ENCODE data around the gene METTL26. TPM values are rescaled to one million over a fixed set of nuclear protein-coding genes. Genes with fewer than 3 reads are reported as not detected.
A peak's percentile ranks its signal among the peaks of the same experiment; 100 is the strongest.

METTL26 gene
- total RNA-seq, 1 experiment from 2014 or later = 115 TPM

DNA sequence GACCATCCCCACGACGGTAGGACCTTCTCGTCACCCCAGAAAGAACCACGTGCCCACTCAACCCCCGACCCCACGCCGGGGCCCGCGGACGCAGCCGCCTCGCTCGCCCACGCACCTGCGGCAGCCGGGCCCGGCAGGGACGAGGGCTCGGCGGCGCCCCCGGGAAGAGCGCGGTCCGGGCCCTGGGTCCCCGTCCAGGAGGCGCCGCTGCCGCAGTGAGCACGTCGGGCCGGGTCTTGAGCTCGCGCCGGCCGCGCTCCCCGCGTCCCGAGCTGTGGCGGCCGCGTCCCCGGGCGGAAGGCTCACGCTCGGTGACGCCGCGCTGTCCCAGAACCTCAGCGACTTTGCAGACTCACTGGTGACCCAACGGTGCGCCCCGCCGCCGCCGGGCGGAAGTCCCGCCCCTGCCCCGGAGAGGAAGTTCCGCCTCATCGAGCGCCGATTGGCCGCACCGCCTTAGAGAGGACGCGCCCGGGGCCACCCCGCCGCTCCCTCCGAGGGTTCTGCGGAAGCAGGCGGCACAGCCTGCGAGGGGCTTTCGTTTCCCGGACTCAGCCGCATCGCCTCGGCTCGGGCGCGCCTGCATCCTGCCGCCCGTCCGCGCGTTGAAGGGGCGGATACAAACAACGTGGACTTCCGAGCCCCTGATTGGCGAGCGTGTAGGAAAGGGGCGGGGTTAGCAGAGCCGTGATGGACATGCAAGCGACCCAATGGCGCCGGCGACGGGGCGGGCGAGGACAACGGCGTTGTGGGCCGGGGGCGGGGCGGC, 47.0 kb downstream of the METTL26 start (continued):
- TF ChIP-seq HMGXB4 (CRISPR knock-in tag; IDR thresholded peaks at IDR 0.05) (peak; percentile 78; the same call in 1 of the 2 replicates), IRF2 (CRISPR knock-in tag; IDR thresholded peaks at IDR 0.05; ENCODE audit: borderline replicate concordance, low read depth) (no peak), EMX1 (CRISPR knock-in tag; IDR thresholded peaks at IDR 0.05) (no peak), ZNF281 (CRISPR knock-in tag; IDR thresholded peaks at IDR 0.05) (no peak), FOXK1 (CRISPR knock-in tag; IDR thresholded peaks at IDR 0.05) (peak; percentile 80; the same call in 1 of the 2 replicates), KAT7 (CRISPR knock-in tag; IDR thresholded peaks at IDR 0.05; ENCODE audit: borderline replicate concordance) (no peak), ZNF219 (CRISPR knock-in tag; IDR thresholded peaks at IDR 0.05; ENCODE audit: borderline replicate concordance) (no peak), PRRX2 (CRISPR knock-in tag; IDR thresholded peaks at IDR 0.05) (no peak), ZNF138 (CRISPR knock-in tag; conservative IDR thresholded peaks at IDR 0.05) (no peak), ATF1 (CRISPR knock-in tag; IDR thresholded peaks at IDR 0.05) (no peak), ZNF512 (CRISPR knock-in tag; IDR thresholded peaks at IDR 0.05; ENCODE audit: borderline replicate concordance) (no peak), NR2C2 (CRISPR knock-in tag; IDR thresholded peaks at IDR 0.05) (no peak), SMAD4 (CRISPR knock-in tag; IDR thresholded peaks at IDR 0.05) (no peak), TEAD1 (CRISPR knock-in tag; IDR thresholded peaks at IDR 0.05) (no peak), ELF4 (CRISPR knock-in tag; IDR thresholded peaks at IDR 0.05; ENCODE audit: low read depth) (no peak), ZBTB21 (CRISPR knock-in tag; IDR thresholded peaks at IDR 0.05; ENCODE audit: borderline replicate concordance) (no peak), NR1H2 (CRISPR knock-in tag; IDR thresholded peaks at IDR 0.05) (no peak), ZNF317 (CRISPR knock-in tag; IDR thresholded peaks at IDR 0.05; ENCODE audit: borderline replicate concordance, low read depth) (no peak), TEAD4 (CRISPR knock-in tag; IDR thresholded peaks at IDR 0.05) (no peak; the same call in 1 of the 2 replicates)
- TF ChIP-seq, protein P1, sequence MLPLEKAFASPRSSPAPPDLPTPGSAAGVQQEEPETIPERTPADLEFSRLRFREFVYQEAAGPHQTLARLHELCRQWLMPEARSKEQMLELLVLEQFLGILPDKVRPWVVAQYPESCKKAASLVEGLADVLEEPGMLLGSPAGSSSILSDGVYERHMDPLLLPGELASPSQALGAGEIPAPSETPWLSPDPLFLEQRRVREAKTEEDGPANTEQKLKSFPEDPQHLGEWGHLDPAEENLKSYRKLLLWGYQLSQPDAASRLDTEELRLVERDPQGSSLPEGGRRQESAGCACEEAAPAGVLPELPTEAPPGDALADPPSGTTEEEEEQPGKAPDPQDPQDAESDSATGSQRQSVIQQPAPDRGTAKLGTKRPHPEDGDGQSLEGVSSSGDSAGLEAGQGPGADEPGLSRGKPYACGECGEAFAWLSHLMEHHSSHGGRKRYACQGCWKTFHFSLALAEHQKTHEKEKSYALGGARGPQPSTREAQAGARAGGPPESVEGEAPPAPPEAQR (CRISPR knock-in tag; IDR thresholded peaks at IDR 0.05) = no peak
- TF ChIP-seq, protein P2, sequence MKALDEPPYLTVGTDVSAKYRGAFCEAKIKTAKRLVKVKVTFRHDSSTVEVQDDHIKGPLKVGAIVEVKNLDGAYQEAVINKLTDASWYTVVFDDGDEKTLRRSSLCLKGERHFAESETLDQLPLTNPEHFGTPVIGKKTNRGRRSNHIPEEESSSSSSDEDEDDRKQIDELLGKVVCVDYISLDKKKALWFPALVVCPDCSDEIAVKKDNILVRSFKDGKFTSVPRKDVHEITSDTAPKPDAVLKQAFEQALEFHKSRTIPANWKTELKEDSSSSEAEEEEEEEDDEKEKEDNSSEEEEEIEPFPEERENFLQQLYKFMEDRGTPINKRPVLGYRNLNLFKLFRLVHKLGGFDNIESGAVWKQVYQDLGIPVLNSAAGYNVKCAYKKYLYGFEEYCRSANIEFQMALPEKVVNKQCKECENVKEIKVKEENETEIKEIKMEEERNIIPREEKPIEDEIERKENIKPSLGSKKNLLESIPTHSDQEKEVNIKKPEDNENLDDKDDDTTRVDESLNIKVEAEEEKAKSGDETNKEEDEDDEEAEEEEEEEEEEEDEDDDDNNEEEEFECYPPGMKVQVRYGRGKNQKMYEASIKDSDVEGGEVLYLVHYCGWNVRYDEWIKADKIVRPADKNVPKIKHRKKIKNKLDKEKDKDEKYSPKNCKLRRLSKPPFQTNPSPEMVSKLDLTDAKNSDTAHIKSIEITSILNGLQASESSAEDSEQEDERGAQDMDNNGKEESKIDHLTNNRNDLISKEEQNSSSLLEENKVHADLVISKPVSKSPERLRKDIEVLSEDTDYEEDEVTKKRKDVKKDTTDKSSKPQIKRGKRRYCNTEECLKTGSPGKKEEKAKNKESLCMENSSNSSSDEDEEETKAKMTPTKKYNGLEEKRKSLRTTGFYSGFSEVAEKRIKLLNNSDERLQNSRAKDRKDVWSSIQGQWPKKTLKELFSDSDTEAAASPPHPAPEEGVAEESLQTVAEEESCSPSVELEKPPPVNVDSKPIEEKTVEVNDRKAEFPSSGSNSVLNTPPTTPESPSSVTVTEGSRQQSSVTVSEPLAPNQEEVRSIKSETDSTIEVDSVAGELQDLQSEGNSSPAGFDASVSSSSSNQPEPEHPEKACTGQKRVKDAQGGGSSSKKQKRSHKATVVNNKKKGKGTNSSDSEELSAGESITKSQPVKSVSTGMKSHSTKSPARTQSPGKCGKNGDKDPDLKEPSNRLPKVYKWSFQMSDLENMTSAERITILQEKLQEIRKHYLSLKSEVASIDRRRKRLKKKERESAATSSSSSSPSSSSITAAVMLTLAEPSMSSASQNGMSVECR (CRISPR knock-in tag; IDR thresholded peaks at IDR 0.05; ENCODE audit: borderline replicate concordance) = peak; percentile 73; the same call in 1 of the 2 replicates
- TF ChIP-seq, protein P3, sequence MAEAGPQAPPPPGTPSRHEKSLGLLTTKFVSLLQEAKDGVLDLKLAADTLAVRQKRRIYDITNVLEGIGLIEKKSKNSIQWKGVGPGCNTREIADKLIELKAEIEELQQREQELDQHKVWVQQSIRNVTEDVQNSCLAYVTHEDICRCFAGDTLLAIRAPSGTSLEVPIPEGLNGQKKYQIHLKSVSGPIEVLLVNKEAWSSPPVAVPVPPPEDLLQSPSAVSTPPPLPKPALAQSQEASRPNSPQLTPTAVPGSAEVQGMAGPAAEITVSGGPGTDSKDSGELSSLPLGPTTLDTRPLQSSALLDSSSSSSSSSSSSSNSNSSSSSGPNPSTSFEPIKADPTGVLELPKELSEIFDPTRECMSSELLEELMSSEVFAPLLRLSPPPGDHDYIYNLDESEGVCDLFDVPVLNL (CRISPR knock-in tag; IDR thresholded peaks at IDR 0.05; ENCODE audit: borderline replicate concordance, low read depth) = no peak
- TF ChIP-seq, protein P4, sequence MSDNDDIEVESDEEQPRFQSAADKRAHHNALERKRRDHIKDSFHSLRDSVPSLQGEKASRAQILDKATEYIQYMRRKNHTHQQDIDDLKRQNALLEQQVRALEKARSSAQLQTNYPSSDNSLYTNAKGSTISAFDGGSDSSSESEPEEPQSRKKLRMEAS (CRISPR knock-in tag; IDR thresholded peaks at IDR 0.05) = 0 out of 2 replicates have a peak, but pooled peaks have one; percentile 65

All from WTC11 (cell line).